ENCODE results near the gene ZNF414. TPM values are rescaled to one million over a fixed set of nuclear protein-coding genes. Genes with fewer than 3 reads are reported as not detected.

Gene ZNF414
- total and polyA plus RNA-seq, 2 donors (not counting 1 experiment from before 2014, with no cell fraction given): 43.8 to 52.0 TPM

DNA sequence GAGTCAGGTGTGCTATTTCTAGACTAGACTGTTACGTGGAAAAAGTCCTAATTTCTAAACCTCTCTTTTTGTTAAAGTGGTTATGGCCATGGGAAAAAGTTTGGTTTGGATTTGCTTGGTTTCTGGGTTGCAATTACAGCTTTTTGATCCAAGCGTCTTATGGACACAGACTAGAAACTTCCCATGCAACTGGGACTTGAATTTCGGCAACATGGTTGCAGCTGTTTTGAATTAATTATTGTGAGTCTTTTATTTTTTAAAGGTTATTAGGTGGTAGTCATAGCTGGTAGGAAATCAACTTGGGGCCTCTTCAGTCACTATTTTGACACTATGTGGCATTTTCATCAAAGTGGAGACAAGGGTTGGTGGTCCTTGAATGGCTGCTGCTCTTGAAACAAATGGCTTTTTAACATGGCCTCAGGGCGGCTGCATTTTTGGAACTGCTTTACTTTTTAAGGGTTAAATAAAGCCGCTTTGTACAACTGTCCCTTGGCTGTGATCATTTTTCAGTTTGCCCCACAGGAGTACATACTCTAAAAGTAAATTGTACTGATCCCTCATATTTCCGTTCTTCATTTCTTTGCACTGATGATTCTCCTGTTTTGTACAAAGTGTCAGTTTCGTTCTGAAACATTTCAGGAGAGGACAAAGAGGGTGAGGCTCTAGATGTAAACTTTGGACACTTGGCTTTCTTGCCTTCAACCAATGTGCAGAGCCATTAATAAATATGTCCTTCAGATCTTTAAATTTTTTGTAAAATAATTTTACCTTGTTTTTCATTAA, 53.3 kb downstream of the ZNF414 start:
- no peaks in the 10 kb centered on the region for H3K9me3 ChIP-seq (ENCODE audit: control extremely low read depth in 1 of 3, control insufficient read depth in 2 of 3, insufficient read depth in 1 of 3, low read length in 2 of 3)
- Mint-ChIP-seq H3K4me3 (no peak overlapping the region), H3K27ac (peak overlapping the region; percentile 56), H3K4me1 (peaks cover 59% of the 10 kb centered on the region), H3K9me3 (ENCODE audit: insufficient read depth) (no peaks in the 10 kb centered on the region), H3K27me3 (no peaks in the 10 kb centered on the region)
- H3K9ac ChIP-seq (ENCODE audit: low read length): no peak overlapping the region
- H3K27me3 ChIP-seq (replicated peaks in 1 of 4; ENCODE audit: control extremely low read depth in 1 of 4, control insufficient read depth in 3 of 4, insufficient read depth in 4 of 4, low read length in 3 of 4): no peaks in the 10 kb centered on the region
- no peak overlapping the region for H2AFZ ChIP-seq (ENCODE audit: insufficient read depth, low read depth, low read length, poor library complexity, severe bottlenecking)
- ChIA-PET POLR2A (no interaction called here), CTCF (no interaction called here)
- TF ChIP-seq, protein P1, sequence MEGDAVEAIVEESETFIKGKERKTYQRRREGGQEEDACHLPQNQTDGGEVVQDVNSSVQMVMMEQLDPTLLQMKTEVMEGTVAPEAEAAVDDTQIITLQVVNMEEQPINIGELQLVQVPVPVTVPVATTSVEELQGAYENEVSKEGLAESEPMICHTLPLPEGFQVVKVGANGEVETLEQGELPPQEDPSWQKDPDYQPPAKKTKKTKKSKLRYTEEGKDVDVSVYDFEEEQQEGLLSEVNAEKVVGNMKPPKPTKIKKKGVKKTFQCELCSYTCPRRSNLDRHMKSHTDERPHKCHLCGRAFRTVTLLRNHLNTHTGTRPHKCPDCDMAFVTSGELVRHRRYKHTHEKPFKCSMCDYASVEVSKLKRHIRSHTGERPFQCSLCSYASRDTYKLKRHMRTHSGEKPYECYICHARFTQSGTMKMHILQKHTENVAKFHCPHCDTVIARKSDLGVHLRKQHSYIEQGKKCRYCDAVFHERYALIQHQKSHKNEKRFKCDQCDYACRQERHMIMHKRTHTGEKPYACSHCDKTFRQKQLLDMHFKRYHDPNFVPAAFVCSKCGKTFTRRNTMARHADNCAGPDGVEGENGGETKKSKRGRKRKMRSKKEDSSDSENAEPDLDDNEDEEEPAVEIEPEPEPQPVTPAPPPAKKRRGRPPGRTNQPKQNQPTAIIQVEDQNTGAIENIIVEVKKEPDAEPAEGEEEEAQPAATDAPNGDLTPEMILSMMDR (IDR thresholded peaks at IDR 0.05): no peak
- TF ChIP-seq EZH2 (IDR thresholded peaks at IDR 0.05; ENCODE audit: borderline replicate concordance, insufficient read depth, low read depth, low read length, poor library complexity, severe bottlenecking): no peak
- peaks cover 11 to 13% of the 10 kb centered on the region in 2 donors for H3K4me1 ChIP-seq (ENCODE audit: control insufficient read depth in 2 of 2, insufficient read depth in 2 of 2, low read length in 2 of 2)
- H3K4me3 ChIP-seq (ENCODE audit: control extremely low read depth in 1 of 5, extremely low read depth in 1 of 5, insufficient read depth in 1 of 5, low read depth in 2 of 5, low read length in 4 of 5): no peak overlapping the region
- intact Hi-C loops (cut with micrococcal nuclease): no loop called here
- H3K4me2 ChIP-seq (replicated peaks; ENCODE audit: low read depth, low read length, poor library complexity, severe bottlenecking): no peak overlapping the region
- DNase-seq (no peak), ATAC-seq (ENCODE audit: low read depth) (no peak)
- H3K27ac ChIP-seq (ENCODE audit: low read length in 2 of 2): no peak overlapping the region
- H3K36me3 ChIP-seq (replicated peaks in 1 of 2; ENCODE audit: control extremely low read depth in 1 of 2, control insufficient read depth in 1 of 2, extremely low read depth in 1 of 2, insufficient read depth in 2 of 2, low read length in 1 of 2): peaks cover 8 to 78% of the 10 kb centered on the region in 2 experiments
- H3K79me2 ChIP-seq (ENCODE audit: control insufficient read depth, insufficient read depth, low read length): peaks cover 100% of the 10 kb centered on the region
- WGBS (ENCODE audit: insufficient coverage): 60% methylated on average over 2 of the region's 7 CpGs
- H4K20me1 ChIP-seq (ENCODE audit: control insufficient read depth, insufficient read depth, low read length, poor library complexity, severe bottlenecking): peaks cover 96% of the 10 kb centered on the region

Other genes with a start within 250 kb of the ZNF414 start
- gene CD320, start 205.8 kb downstream of the ZNF414 start, total RNA-seq: 28.7 and 30.5 TPM in 2 replicates
- gene CD320, start 205.8 kb downstream of the ZNF414 start, polyA plus RNA-seq: 22.2 and 32.6 TPM in 2 replicates
- gene NDUFA7, start 192.8 kb downstream of the ZNF414 start, total RNA-seq: 23.2 and 28.6 TPM in 2 replicates
- gene NDUFA7, start 192.8 kb downstream of the ZNF414 start, polyA plus RNA-seq: 50.4 and 71.7 TPM in 2 replicates
- 2,435 and 2,579 TPM in 2 replicates for gene RPS28, start 192.7 kb downstream of the ZNF414 start, total RNA-seq
- 830 and 1,800 TPM in 2 replicates for gene RPS28, start 192.7 kb downstream of the ZNF414 start, polyA plus RNA-seq
- 0.27 TPM in 1 of 2 replicates, not detected in the other for gene KANK3, start 170.9 kb downstream of the ZNF414 start, total RNA-seq
- 0.34 and 0.35 TPM in 2 replicates for gene KANK3, start 170.9 kb downstream of the ZNF414 start, polyA plus RNA-seq
- gene ANGPTL4, start 150.0 kb downstream of the ZNF414 start, total RNA-seq: not detected in 2 replicates
- gene ANGPTL4, start 150.0 kb downstream of the ZNF414 start, polyA plus RNA-seq: not detected in 2 replicates
- 126 and 130 TPM in 2 replicates for gene RAB11B, start 123.8 kb downstream of the ZNF414 start, total RNA-seq
- 165 and 190 TPM in 2 replicates for gene RAB11B, start 123.8 kb downstream of the ZNF414 start, polyA plus RNA-seq
- gene MARCHF2, start 100.9 kb downstream of the ZNF414 start, total RNA-seq: 22.9 and 24.8 TPM in 2 replicates
- 50.5 and 52.6 TPM in 2 replicates for gene MARCHF2, start 100.9 kb downstream of the ZNF414 start, polyA plus RNA-seq
- gene HNRNPM, start 69.2 kb downstream of the ZNF414 start, total RNA-seq: 207 and 221 TPM in 2 replicates
- gene HNRNPM, start 69.2 kb downstream of the ZNF414 start, polyA plus RNA-seq: 137 and 229 TPM in 2 replicates
- gene PRAM1, start 11.5 kb downstream of the ZNF414 start, total RNA-seq: 0.91 and 1.2 TPM in 2 replicates
- gene PRAM1, start 11.5 kb downstream of the ZNF414 start, polyA plus RNA-seq: 1.5 and 1.7 TPM in 2 replicates
- 126 TPM in 2 replicates for gene MYO1F, start 63.3 kb upstream of the ZNF414 start, total RNA-seq
- 65.5 and 76.3 TPM in 2 replicates for gene MYO1F, start 63.3 kb upstream of the ZNF414 start, polyA plus RNA-seq
- gene ADAMTS10, start 96.5 kb upstream of the ZNF414 start, total RNA-seq: 0.39 and 0.59 TPM in 2 replicates
- gene ADAMTS10, start 96.5 kb upstream of the ZNF414 start, polyA plus RNA-seq: 1.8 and 3.6 TPM in 2 replicates
- not detected in 2 replicates for gene NFILZ, start 116.5 kb upstream of the ZNF414 start, total RNA-seq
- gene NFILZ, start 116.5 kb upstream of the ZNF414 start, polyA plus RNA-seq: not detected in 2 replicates
- gene ACTL9, start 184.6 kb upstream of the ZNF414 start, total RNA-seq: not detected in 2 replicates
- not detected in 2 replicates for gene ACTL9, start 184.6 kb upstream of the ZNF414 start, polyA plus RNA-seq
- gene OR2Z1, start 207.5 kb upstream of the ZNF414 start, total RNA-seq: not detected in 2 replicates
- gene OR2Z1, start 207.5 kb upstream of the ZNF414 start, polyA plus RNA-seq: not detected in 2 replicates

All from B cell (primary cell).